NCI-H82 treated with DMSO at 0.1 percent for 48 hours (cell line): Measurements from ENCODE around the gene CCIN.
"Not testable (repeated sequence)": the region's sequence is repeated elsewhere in the genome, so short reads cannot be mapped to it uniquely, and the experiment has no call there.

ENCODE experiments used
- DNase-seq: peaks from one replicate; lab custom pipeline; 2025; ENCODE audit not compliant: unreplicated experiment; lab: John Stamatoyannopoulos, UW

The CCIN gene

GRCh38 chr9:36169166-36169565, at the start of gene CCIN:
Gene CCIN (plus strand): TSS chr9:36169388. CDS start chr9:36169503, 115 bp downstream.
- DNase-seq = no peak

- DNase-seq = no peak
Observed at GRCh38 chr9:36119476-36119875, 49.7 kb upstream of the CCIN start.

DNA sequence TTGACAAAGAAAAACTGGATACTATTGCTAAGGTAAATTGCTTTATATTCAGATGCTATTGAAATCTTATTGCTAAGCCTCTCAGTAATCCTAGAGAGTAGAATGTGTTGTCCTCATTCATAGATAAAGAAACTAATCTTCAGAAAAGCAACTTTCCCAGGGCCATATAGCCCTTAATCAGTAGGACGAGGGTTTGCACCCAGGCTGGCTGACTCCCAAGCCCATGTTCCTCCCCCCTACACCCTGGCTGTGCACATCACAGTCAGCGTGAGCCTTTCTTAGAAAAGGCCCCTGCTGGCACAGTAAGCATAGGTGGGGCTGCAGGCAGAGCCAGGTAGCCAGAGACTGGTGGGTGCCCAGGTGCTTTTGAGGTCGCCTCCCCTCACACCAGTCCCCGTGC, 48.5 kb upstream of the CCIN start:
- no peak for DNase-seq

- no peak for DNase-seq
Observed at GRCh38 chr9:36121971-36122370, 47.2 kb upstream of the CCIN start.

DNA sequence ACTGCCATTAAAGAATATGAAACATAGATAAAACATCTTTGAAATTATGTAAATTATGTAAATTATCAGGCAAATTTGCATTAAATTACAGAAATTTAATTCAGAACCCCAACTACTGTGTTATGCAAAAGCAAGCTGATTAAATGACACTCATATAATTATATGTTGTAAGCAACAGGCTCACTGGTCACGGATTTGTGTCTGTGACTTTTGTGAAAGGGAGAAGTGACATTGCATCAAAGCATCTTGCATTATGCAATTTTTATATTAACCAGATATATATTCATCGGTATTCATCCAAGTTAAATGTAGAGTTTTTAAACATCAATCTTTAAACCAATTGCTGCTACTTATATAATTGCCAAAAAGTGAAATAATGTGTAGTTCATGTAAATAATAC, 45.7 kb upstream of the CCIN start:
- DNase-seq = no peak

- no peak for DNase-seq
Observed at GRCh38 chr9:36125062-36125855, 43.9 kb upstream of the CCIN start.

- no peak for DNase-seq
Observed at GRCh38 chr9:36126016-36126730, 43.0 kb upstream of the CCIN start.

GRCh38 chr9:36127652-36128244, 41.4 kb upstream of the CCIN start:
- no peak for DNase-seq

DNA sequence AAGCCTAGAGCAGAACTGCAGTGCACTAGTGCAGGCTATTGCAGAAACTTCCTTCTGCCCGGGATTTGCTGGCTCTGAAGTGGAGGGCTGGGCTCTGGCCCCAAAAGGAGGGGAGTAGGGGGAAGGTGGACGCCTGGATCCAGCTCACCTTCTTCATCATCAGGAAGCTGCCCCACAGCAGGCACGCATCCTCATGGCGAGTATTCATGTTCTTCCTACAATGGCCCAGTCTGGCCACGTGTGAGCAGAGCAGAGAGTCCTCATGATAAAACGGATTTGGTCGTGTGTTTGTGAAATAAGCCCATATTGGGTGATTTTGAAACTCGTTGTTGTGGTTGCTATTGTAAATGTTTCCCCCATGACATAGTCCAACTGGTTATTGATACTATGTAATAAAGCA, 40.8 kb upstream of the CCIN start:
- DNase-seq = no peak

DNA sequence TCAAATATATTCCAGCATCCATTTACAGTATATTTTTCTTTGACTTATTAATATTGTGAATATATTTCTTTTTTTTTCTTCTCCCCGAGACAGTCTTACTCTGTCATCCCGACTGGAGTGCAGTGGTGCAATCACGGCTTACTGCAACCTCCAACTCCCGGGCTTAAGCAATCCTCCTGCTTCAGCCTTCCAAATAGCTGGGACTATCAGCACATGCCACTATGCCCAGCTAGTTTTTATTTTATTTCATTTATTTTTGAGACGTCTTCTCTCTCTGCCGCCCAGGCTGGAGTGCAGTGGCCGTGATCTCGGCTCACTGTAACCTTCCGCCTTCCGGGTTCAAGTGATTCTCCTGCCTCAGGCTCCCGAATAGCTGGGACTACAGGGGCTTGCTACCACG, 40.0 kb upstream of the CCIN start:
- DNase-seq = no peak

- not testable (repeated sequence) for DNase-seq
Observed at GRCh38 chr9:36131666-36132065, 37.5 kb upstream of the CCIN start.

DNA sequence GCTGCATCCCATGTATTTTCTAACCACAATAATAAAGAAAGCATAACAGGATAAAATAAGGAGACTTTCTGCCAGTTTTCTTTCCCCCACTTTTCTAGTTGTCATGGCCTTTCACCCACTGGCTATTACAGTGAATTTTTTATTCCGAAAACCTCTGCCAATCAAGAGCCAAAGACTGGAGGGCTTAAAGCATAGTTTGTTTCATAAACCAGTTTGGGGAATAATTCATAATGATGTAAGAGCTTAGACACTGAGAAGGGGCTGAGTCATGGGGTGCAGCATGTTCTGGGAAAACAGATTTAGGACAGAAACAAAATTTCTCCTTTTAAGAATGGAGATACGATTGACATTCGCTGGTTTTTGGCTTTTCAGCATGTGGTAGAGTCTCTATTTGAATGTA, 37.1 kb upstream of the CCIN start:
- no peak for DNase-seq

DNA sequence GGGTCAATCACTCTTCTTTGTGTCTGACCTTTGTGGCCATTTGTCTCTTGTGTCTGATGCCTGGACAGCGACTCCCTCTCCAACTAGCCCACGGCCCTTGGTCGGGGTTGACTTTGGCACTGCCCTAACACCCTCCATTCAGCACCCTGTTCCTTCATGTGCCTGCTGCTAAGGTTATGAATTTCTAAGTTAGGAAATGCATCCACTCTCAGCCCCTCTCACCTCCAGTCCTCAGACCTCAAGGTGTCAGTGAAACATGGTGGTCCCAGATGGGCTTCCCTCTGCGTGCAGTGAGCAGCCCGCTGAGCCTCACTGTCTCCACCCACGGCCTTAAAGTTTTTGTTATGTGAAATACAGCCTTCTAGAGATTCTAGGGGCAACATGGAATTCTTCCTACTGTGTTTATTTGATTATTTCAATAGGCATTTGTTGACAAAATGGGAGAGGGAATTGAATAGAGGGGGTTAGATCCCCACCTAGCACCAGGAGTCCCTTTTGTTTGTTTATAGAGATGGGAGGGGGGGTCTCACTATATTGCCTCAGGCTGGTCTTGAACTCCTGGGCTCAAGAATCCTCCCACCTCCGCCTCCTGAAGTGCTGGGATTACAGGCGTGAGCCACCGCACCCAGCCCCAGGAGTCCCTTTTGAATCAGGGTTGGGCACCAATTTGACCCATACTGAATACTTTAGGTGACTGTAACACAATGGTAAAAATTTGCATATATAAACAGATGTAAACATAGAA, 34.3 kb upstream of the CCIN start:
- DNase-seq = no peak

DNA sequence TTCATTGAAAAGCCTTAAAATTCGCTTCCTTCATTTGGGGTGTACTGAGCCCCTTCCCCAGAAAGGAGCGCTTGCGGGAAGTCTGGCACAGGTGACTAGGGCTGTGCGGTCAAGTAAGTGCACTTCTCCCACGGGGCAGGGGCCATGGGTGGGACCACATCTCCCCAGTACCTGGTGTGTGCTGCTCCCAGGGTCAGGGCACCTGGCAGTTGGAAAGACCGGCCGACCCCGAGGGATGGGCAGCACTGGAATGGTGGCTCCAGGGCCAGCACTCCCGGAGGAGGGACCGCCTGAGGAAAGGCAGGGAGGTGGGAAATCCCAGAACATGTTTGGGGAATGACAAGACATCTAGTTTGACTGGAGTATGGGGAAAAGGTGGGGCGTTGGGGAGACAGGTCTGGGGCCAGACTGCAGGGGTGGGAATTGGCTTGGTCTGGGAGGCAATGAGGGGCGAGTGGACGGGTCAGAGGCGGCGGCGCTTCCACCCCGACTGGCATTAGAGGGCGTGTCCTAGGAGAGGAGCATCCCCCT, 33.4 kb upstream of the CCIN start:
- no peak for DNase-seq

- DNase-seq = no peak
Observed at GRCh38 chr9:36136272-36136893, 32.8 kb upstream of the CCIN start, which contains the start of gene GLIPR2. Gene GLIPR2 (plus strand): TSS chr9:36136733. CDS start chr9:36136779, 46 bp downstream.

DNA sequence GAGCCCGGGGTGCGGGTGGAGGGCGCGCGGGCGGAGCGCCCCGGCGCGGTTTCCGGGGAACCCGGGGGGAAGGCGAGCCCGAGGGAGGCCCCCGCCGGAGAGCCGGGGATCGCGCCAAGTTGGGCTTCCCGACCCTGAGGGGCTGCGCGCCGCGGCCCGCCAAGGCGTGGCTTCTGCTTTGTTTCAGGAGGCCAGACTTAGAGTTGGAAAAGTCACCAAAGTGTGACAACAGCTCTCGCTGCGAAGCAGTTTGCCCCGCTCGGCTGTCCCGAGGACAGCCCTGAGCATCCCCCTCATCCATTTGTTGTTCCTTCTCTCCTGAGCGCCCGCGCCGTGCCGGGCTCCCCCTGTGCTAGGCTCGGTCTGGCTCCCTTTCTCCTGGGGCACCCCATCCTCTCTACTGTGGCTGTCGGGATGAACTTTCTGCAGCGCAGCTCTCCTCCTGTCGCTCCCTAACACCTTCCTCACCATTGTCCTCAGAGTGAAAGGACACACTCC, 32.2 kb upstream of the CCIN start:
- DNase-seq = no peak

DNA sequence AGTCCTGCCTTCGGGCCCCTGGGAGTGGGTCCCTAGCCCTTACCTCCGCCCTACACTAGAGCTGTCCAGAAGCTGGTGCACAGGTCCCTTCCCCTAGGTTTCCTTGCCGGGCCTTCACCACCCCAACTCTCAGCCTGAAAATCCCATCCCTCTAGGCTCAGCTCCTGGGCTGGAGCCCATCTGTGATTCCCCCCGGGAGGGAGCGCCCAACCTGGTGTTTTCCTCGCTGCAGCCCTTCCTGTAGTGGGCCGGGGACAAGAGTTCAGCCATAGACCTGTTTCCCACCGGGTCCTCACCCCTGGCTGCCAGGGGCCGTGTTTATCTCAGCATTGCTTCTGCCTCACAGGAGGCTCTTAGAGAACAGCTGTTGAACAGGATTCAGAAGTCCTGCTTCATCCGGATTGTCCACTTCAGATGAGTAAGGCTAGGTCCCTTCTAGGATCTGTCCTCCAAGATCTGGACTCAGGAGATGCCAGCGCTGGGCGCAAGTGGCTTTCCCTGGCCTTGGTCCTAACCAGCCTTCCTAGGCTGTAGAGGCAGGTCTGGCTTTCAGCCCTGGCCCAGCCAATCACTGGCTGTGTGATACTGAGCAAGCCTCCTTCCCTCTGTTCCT, 31.7 kb upstream of the CCIN start:
- DNase-seq = no peak

GRCh38 chr9:36138496-36138895, 30.7 kb upstream of the CCIN start:
- DNase-seq = no peak

GRCh38 chr9:36138901-36139300, 30.3 kb upstream of the CCIN start:
- DNase-seq = no peak
